Measurements from ENCODE around the gene NME7.

Gene NME7

GRCh38 chr1:169143984-169144383 is 223.6 kb downstream of the NME7 start:
- H3K4me3 ChIP-seq (ENCODE audit: low read length), result no peak overlapping the region
- DNase-seq (ENCODE audit: low read depth), result no peak
- TF ChIP-seq, protein P1, sequence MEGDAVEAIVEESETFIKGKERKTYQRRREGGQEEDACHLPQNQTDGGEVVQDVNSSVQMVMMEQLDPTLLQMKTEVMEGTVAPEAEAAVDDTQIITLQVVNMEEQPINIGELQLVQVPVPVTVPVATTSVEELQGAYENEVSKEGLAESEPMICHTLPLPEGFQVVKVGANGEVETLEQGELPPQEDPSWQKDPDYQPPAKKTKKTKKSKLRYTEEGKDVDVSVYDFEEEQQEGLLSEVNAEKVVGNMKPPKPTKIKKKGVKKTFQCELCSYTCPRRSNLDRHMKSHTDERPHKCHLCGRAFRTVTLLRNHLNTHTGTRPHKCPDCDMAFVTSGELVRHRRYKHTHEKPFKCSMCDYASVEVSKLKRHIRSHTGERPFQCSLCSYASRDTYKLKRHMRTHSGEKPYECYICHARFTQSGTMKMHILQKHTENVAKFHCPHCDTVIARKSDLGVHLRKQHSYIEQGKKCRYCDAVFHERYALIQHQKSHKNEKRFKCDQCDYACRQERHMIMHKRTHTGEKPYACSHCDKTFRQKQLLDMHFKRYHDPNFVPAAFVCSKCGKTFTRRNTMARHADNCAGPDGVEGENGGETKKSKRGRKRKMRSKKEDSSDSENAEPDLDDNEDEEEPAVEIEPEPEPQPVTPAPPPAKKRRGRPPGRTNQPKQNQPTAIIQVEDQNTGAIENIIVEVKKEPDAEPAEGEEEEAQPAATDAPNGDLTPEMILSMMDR (IDR thresholded peaks at IDR 0.05; ENCODE audit: insufficient read depth, low read depth, low read length, missing control alignments), result no peak

GRCh38 chr1:169143346-169143745 is 224.3 kb downstream of the NME7 start:
- H3K4me3 ChIP-seq (ENCODE audit: low read length), result no peak overlapping the region
- TF ChIP-seq, protein P1 (IDR thresholded peaks at IDR 0.05; ENCODE audit: insufficient read depth, low read depth, low read length, missing control alignments), result no peak
- no peak for DNase-seq (ENCODE audit: low read depth)

- no peak overlapping the region for H3K4me3 ChIP-seq (ENCODE audit: low read length)
- no peak for DNase-seq (ENCODE audit: low read depth)
- TF ChIP-seq, protein P1 (IDR thresholded peaks at IDR 0.05; ENCODE audit: insufficient read depth, low read depth, low read length, missing control alignments), result no peak
Observed at GRCh38 chr1:169142129-169142528, 225.5 kb downstream of the NME7 start.

DNA sequence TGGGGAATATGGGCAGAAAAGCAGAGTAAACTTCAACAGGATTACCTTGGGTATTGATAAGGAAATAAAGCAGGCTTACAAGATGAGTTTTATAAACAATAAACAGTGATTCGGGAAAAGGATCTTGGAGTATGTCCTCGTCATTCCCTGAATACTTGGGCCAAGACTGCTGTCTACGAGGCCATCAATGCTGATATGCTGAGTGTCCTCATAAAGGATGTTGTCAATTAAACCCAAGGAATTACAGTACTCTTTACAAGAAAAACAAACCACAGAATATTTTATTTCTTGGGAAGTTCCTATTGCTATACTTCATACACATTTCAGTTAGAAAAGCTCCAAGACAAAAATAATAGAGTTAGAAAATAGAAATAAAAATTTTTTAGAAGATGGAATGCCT is 226.2 kb downstream of the NME7 start:
- TF ChIP-seq, protein P1 (IDR thresholded peaks at IDR 0.05; ENCODE audit: insufficient read depth, low read depth, low read length, missing control alignments), result no peak
- H3K4me3 ChIP-seq (ENCODE audit: low read length), result no peak overlapping the region
- DNase-seq (ENCODE audit: low read depth), result no peak

DNA sequence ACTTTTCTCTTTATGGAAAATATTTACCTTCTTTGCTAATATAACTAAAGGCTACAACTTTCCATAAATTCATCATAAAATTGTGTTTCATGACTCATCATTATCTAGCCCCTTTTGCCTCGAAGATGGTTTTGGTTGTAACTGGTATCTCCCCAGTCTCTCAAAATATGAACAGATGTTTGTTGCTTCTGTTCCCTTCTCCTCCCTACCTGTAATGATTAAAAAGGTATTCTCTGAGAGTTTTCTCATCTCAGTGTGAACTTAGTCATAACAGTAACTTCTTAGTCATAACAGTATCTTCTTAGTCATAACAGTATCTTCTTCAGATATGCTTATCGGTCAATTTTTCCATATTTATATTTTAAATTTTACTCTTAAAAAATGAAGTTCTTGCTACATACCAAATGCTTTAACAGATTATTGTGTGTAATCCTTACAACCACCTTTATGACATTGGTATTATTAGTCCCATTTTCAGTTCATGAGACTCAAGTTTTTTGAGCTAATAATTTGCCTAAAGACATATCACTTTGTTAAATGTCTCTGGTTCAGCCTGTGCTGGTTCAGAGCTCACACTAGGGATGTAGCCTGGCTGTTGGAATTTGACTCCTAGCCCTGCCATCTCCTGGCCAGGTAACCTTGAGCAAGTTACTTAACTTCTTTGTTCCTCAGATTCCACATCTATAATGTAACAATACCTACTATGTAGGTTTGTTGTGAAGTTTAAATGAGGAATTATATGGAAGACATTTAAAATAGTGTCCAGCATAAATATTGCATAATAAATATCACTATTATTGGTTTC is 228.5 kb downstream of the NME7 start:
- DNase-seq (ENCODE audit: low read depth), result peak; percentile 41
- no peak overlapping the region for H3K4me3 ChIP-seq (ENCODE audit: low read length)
- TF ChIP-seq, protein P1 (IDR thresholded peaks at IDR 0.05; ENCODE audit: insufficient read depth, low read depth, low read length, missing control alignments), result no peak

GRCh38 chr1:169137357-169137756 is 230.2 kb downstream of the NME7 start:
- DNase-seq (ENCODE audit: low read depth), result no peak
- no peak overlapping the region for H3K4me3 ChIP-seq (ENCODE audit: low read length)
- TF ChIP-seq, protein P1 (IDR thresholded peaks at IDR 0.05; ENCODE audit: insufficient read depth, low read depth, low read length, missing control alignments), result no peak

Data from epithelial cell of esophagus (primary cell).